ENCODE results near the gene RAB40B. TPM values are rescaled to one million over a fixed set of nuclear protein-coding genes. Genes with fewer than 3 reads are reported as not detected.
"Not testable (repeated sequence)": the region's sequence is repeated elsewhere in the genome, so short reads cannot be mapped to it uniquely, and the experiment has no call there.

Gene RAB40B
- polyA plus RNA-seq = 1.9 TPM

DNA sequence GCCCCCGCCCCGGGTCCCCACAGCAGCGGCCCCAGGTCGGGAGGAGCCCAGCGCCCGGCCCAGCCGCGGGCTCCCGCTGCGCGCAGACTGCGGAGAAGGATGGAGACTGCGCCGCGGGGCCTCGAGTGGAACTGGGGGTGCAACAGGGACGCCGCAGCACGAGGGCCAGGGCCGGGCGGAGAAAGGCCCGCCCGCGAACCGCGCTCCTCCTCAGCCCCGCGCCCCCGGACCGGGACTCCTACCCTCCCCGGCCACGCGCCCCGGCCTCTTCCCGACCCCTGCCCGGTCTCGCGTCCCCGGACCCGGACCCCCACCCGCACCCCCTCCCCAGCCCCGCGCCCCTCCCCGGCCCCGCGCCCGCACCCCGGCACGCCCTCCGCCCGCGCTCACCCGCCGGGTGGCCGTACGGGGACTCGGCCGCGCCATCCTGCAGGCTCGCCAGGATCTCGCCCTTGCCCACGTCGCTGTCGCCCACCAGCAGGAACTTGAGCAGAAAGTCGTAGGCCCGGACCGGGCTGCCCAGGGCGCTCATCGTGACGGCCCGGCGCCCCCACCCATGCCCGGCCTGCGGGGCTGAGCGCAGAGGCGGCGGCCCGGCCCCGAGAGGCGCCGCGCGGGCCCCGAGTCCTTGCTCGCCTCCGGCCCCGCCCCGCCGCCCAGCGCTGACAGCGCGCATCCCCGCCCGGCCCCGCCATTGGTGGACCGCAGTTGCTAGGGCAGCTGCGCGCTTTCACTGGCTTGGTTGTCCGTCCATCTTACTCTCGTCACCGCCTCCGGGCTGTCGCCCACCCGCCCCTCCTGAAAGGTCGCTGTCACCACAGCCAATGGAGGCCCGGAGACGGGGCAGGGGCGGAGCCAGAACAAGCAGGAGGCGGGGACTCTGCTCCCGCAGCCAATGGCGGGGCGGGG is at the start of gene RAB40B:
TSS of gene RAB40B (minus strand) at position 634 of the 909 bp plus-strand sequence. CDS start at position 532, 102 bp downstream.
- peak within 1 kb of the TSS in 1 of 3 donors; percentile 29 for H3K27ac Mint-ChIP-seq
- no peaks in the 10 kb centered on the region for H3K36me3 Mint-ChIP-seq

GRCh38 chr17:82745524-82745923 is 47.0 kb upstream of the RAB40B start:
- no peak overlapping the region for H3K4me3 Mint-ChIP-seq
- H3K9me3 Mint-ChIP-seq = peaks cover 0 to 10% (median 8%) of the 10 kb centered on the region in 3 donors
- no peak overlapping the region for H3K27ac Mint-ChIP-seq
- no peaks in the 10 kb centered on the region for H3K27me3 Mint-ChIP-seq
- peaks cover 3% of the 10 kb centered on the region for H3K36me3 Mint-ChIP-seq
- H3K4me1 Mint-ChIP-seq = peaks cover 0 to 3% (median 0%) of the 10 kb centered on the region in 3 donors

More for the DNA sequence above, at the start of gene RAB40B:
- Mint-ChIP-seq H3K4me3 (peak within 1 kb of the TSS; percentile 85 to 93 (median 90)), H3K4me1 (peaks cover 0 to 4% (median 4%) of the 10 kb centered on the region in 3 donors), H3K27me3 (peaks cover 4% of the 10 kb centered on the region), H3K9me3 (peaks cover 0 to 9% (median 5%) of the 10 kb centered on the region in 3 donors)

GRCh38 chr17:82744736-82745135 is 46.2 kb upstream of the RAB40B start:
- not testable (repeated sequence) for H3K4me3 Mint-ChIP-seq, H3K36me3 Mint-ChIP-seq, H3K27me3 Mint-ChIP-seq, H3K4me1 Mint-ChIP-seq, H3K27ac Mint-ChIP-seq
- H3K9me3 Mint-ChIP-seq = peaks cover 0 to 11% (median 8%) of the 10 kb centered on the region in 3 donors

DNA sequence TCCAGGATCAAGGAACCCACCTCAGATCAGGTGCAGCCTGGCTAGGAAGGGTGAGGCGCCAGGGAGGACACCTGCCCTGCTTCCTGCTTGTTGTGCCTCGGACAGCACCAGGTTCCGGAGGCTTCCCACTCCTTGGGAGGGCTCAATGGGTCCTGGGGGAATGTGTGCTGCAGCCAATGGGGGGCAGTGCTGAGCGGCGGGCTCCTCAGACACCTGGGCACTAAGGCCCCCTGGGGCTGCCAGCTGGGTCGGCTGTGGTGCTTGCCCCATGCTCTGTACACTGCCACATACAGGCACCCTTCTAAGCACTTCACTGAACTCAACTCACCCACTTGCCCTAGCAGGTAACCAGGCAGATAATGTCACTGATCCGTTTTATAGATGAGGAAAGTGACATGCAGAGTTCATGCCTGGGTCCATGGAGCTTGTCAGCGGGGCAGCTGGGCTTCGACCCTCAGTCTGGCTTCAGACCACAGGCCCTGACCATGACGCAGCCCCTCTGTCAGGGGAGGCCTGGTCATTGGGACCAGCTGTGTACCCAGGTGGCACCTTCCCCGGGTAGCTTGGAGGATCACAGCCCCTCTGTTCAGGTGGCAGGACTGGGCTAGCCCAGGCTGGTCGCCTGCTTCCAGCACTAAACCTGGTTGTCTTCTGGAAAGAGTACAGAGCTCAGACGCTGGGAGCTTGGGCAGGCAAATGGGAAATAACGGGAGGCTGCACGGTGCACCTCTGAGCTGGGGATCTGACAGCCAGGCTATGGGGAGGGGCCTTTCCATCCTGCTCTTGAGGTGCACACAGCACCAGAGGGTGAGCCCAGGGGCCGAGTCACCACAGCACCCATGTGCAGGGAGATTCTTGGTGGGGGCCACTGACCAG is 45.1 kb upstream of the RAB40B start:
- peaks cover 0 to 11% (median 8%) of the 10 kb centered on the region in 3 donors for H3K9me3 Mint-ChIP-seq
- no peaks in the 10 kb centered on the region for H3K4me1 Mint-ChIP-seq
- H3K27me3 Mint-ChIP-seq = no peaks in the 10 kb centered on the region
- peaks cover 3% of the 10 kb centered on the region for H3K36me3 Mint-ChIP-seq
- no peak overlapping the region for H3K4me3 Mint-ChIP-seq
- no peak overlapping the region for H3K27ac Mint-ChIP-seq

DNA sequence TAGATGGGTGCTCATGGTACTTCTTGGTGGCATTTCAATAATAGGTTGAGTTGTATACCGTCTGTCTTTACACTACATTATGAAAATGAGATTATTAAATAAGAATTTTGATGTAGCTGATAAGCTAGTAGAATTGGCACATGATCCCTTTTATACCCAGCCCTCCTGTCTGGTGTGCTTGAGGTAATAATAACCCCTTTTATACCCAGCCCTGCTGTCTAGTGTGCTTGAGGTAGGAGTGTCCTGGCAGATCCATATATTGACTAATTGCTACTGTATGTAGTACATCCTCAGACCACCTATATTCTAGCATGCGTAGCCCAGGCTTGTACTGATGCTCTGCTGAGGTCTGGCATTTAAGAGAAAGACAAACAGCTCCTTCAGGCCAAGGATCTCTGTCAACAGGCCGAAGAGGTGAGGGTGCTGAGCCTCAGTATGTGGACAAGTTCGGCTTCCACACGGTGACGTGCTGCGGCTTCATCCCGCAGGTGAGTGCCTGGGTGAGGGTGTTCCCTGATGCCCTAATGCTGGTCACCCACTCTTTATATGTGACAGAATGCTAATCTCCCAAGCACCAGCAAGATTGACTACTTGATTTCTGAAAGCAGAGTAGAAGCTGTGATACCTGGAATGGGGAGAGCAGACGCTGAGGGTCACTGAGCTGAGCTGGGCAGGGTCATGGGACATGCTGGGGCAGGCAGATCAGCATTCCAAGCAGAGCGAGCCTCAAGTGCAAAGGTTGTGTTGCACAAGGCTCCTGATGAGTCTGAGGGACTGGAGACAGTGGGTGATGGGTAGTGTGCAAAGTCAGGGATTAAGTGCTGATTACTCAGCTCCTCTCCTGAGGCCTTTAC is 42.6 kb upstream of the RAB40B start:
- H3K27me3 Mint-ChIP-seq = peaks cover 4% of the 10 kb centered on the region
- no peak overlapping the region for H3K27ac Mint-ChIP-seq
- H3K4me1 Mint-ChIP-seq = no peaks in the 10 kb centered on the region
- H3K4me3 Mint-ChIP-seq = no peak overlapping the region
- H3K36me3 Mint-ChIP-seq = peaks cover 3% of the 10 kb centered on the region
- peaks cover 0 to 11% (median 3%) of the 10 kb centered on the region in 3 donors for H3K9me3 Mint-ChIP-seq

- Mint-ChIP-seq H3K27me3 (peaks cover 5% of the 10 kb centered on the region), H3K27ac (no peak overlapping the region), H3K9me3 (peaks cover under 1 to 14% (median 1%) of the 10 kb centered on the region in 3 donors), H3K36me3 (peaks cover 7% of the 10 kb centered on the region), H3K4me1 (peaks cover 0 to 2% (median 0%) of the 10 kb centered on the region in 3 donors), H3K4me3 (no peak overlapping the region)
These were observed 39.7 kb upstream of the RAB40B start for GRCh38 chr17:82737967-82738877.

- no peak overlapping the region for H3K27ac Mint-ChIP-seq
- peaks cover 15% of the 10 kb centered on the region for H3K36me3 Mint-ChIP-seq
- peaks cover 0 to 5% (median 1%) of the 10 kb centered on the region in 3 donors for H3K4me1 Mint-ChIP-seq
- H3K27me3 Mint-ChIP-seq = peaks cover 5% of the 10 kb centered on the region
- H3K9me3 Mint-ChIP-seq = peaks cover 1 to 17% (median 3%) of the 10 kb centered on the region in 3 donors
- H3K4me3 Mint-ChIP-seq = no peak overlapping the region
These were observed 38.1 kb upstream of the RAB40B start for GRCh38 chr17:82736511-82737185.

GRCh38 chr17:82734987-82735866 is 36.7 kb upstream of the RAB40B start, which contains the start of gene FN3K:
FN3K (plus strand) TSS chr17:82735615; CDS start chr17:82735637, 22 bp downstream.
- Mint-ChIP-seq H3K4me1 (peaks cover 0 to 5% (median 1%) of the 10 kb centered on the region in 3 donors), H3K27ac (no peak within 1 kb of the TSS), H3K9me3 (peaks cover 1 to 6% (median 3%) of the 10 kb centered on the region in 3 donors), H3K36me3 (peaks cover 14% of the 10 kb centered on the region), H3K27me3 (peaks cover 5% of the 10 kb centered on the region), H3K4me3 (peak within 1 kb of the TSS in 3 of 4 donors; percentile 65 to 76 (median 67))

DNA sequence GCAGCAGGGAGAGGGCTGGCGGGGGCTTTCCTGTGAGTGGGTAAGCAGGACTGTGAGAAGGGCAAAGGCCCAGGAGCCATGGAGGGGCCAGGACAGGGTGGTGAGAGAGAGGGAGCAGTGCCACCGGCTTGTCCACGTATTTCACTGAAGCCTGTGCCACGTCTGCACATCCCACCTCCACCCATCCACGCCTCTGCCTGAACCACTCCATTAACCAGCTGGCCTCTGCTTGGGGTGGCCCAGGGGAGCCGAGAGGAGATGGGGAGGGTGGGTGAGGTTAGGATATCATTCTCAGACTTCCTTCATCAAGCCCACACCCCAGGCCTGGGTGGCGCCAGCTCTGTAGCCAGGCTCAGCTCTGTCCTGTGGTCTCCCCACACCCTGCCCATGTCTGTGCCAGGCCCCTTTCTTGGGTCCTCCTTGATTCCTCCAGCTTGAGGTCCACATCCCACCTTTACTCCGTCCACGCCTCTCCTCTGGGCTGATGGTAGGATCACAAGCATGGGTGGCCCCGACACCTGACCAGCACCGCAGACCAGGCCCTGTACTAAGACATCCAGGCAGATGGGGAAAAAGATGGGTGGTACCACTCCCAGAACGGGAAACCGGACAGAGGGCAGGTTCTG is 33.7 kb upstream of the RAB40B start:
- peaks cover 0 to 5% (median 4%) of the 10 kb centered on the region in 3 donors for H3K4me1 Mint-ChIP-seq
- H3K36me3 Mint-ChIP-seq = peaks cover 14% of the 10 kb centered on the region
- no peak overlapping the region for H3K4me3 Mint-ChIP-seq
- no peak overlapping the region for H3K27ac Mint-ChIP-seq
- peaks cover 0 to 6% (median 3%) of the 10 kb centered on the region in 3 donors for H3K9me3 Mint-ChIP-seq
- peaks cover 4% of the 10 kb centered on the region for H3K27me3 Mint-ChIP-seq

- Mint-ChIP-seq H3K27ac (no peak overlapping the region), H3K4me1 (peaks cover 0 to 5% (median 4%) of the 10 kb centered on the region in 3 donors), H3K36me3 (peaks cover 14% of the 10 kb centered on the region), H3K4me3 (peak overlapping the region in 1 of 4 donors; percentile 47), H3K27me3 (no peaks in the 10 kb centered on the region), H3K9me3 (peaks cover 0 to 6% (median 3%) of the 10 kb centered on the region in 3 donors)
These were observed 31.2 kb upstream of the RAB40B start for GRCh38 chr17:82729479-82730260.

DNA sequence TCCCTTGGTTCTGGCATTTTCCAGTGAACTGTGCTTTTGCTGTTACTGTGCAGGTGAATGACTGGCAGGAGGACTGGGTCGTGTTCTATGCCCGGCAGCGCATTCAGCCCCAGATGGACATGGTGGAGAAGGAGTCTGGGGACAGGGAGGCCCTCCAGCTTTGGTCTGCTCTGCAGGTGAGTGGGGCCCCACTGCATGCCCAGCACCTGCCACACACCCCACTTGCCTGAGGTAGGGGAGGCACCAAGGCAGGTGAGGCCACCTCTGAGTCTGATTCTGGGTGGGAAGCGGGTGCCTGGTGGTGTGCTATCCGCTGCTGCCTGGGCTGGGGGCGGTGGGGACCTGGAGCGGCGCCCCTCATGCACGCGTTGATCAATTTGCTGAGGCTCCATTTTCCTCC is 27.9 kb upstream of the RAB40B start:
- no peaks in the 10 kb centered on the region for H3K27me3 Mint-ChIP-seq

More for the DNA sequence above, 27.9 kb upstream of the RAB40B start:
- Mint-ChIP-seq H3K4me1 (peaks cover 0 to 2% (median 0%) of the 10 kb centered on the region in 3 donors), H3K27ac (no peak overlapping the region), H3K36me3 (peaks cover 5% of the 10 kb centered on the region), H3K4me3 (no peak overlapping the region), H3K9me3 (no peaks in the 10 kb centered on the region)

Data from IgD-negative memory B cell (primary cell).